T-helper 9 cell (primary cell): ENCODE data around the gene TSPAN19.

Experiments
- DNase-seq: peaks from one replicate; pipeline ENCODE4 v3.0.0-alpha.2; 2020

Gene TSPAN19

GRCh38 chr12:84998341-84998740, 37.7 kb downstream of the TSPAN19 start:
- DNase-seq = no peak

GRCh38 chr12:84996759-84997158, 39.3 kb downstream of the TSPAN19 start:
- no peak for DNase-seq

- no peak for DNase-seq
Measured at GRCh38 chr12:84995641-84996040, 40.4 kb downstream of the TSPAN19 start.

- no peak for DNase-seq
Measured at GRCh38 chr12:84994426-84994825, 41.7 kb downstream of the TSPAN19 start.

GRCh38 chr12:84986586-84986985, 49.5 kb downstream of the TSPAN19 start:
- DNase-seq = no peak

GRCh38 chr12:84986117-84986516, 50.0 kb downstream of the TSPAN19 start:
- no peak for DNase-seq

- DNase-seq = no peak
Measured at GRCh38 chr12:84983289-84983688, 52.8 kb downstream of the TSPAN19 start.

- no peak for DNase-seq
Measured at GRCh38 chr12:84982888-84983287, 53.2 kb downstream of the TSPAN19 start.

- DNase-seq = no peak
Measured at GRCh38 chr12:84978921-84979320, 57.2 kb downstream of the TSPAN19 start.

GRCh38 chr12:84976133-84976532, 59.9 kb downstream of the TSPAN19 start:
- DNase-seq = no peak

- no peak for DNase-seq
Measured at GRCh38 chr12:84974155-84974815, 61.8 kb downstream of the TSPAN19 start.

- no peak for DNase-seq
Measured at GRCh38 chr12:84973026-84973425, 63.1 kb downstream of the TSPAN19 start.

GRCh38 chr12:84969226-84969625, 66.9 kb downstream of the TSPAN19 start:
- DNase-seq = no peak
